ENCODE results near the gene MED31. TPM values are rescaled to one million over a fixed set of nuclear protein-coding genes. Genes with fewer than 3 reads are reported as not detected.

MED31 gene
- total and polyA plus RNA-seq, 2 of the 13 experiments (the other 11 are each of a cell fraction or from before 2014, with no cell fraction given) = 19.0 to 20.9 TPM

DNA sequence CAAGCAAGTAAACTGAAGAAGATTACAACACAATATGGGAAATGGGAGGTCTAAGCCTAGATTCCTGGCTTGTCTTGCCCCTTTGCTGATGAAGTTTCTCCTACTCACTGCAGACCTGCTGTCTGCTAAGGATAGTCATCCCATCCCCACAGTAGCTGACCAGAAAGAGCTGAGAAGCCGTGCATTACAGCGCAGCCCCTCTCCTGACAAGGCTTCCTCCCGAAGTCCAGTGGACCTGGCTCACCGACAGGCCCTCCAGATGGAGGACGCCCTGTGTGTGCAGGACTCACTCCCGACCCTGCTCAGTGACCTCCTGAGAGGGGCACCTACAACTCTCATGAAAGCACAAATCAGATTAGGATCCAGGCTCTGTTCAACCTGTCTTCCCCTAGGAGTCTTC lies 46.3 kb downstream of the MED31 start:
- DNase-seq (ENCODE audit: low spot score) (no peak), ATAC-seq (no peak), FAIRE-seq (no peak)
- no peaks in the 10 kb centered on the region for H4K20me1 ChIP-seq (ENCODE audit: insufficient read depth, low read length)
- H3K9ac ChIP-seq (ENCODE audit: insufficient read depth, low read depth, low read length) = no peak overlapping the region
- no TSS peak for BruUV-seq (replicated peaks)
- no peak overlapping the region for H3K27ac ChIP-seq (ENCODE audit: extremely low read length, insufficient read depth, low read length)
- H3K4me2 ChIP-seq (ENCODE audit: low read depth, low read length) = no peak overlapping the region
- intact Hi-C loops (cut with micrococcal nuclease; ENCODE audit: unreplicated experiment) = no loop called here
- no peak overlapping the region for H2AFZ ChIP-seq (ENCODE audit: low read length)
- peaks cover 24 to 79% of the 10 kb centered on the region in 2 experiments for H3K36me3 ChIP-seq (replicated peaks in 1 of 2; ENCODE audit: control insufficient read depth in 1 of 2, insufficient read depth in 2 of 2, low read length in 2 of 2)
- H3K4me1 ChIP-seq (ENCODE audit: insufficient read depth, low read length) = no peaks in the 10 kb centered on the region
- H3K27me3 ChIP-seq (ENCODE audit: control insufficient read depth in 1 of 2, insufficient read depth in 2 of 2, low read length in 2 of 2) = no peaks in the 10 kb centered on the region
- ChIA-PET POLR2A (no interaction called here), CTCF (ENCODE audit: low intra/inter-chr PET ratio, low total read pairs) (no interaction called here)
- no peaks in the 10 kb centered on the region for H3K9me3 ChIP-seq (ENCODE audit: low read length)
- WGBS (ENCODE audit: low lambda C conversion rate) = no CpG with 5 or more reads among the region's 6 CpGs
- in situ Hi-C loops (cut with HindIII; ENCODE audit: extremely low pct_ligation_motif_present, low pct_unique_long_range_greater_than_20kb) = no loop called here
- H3K4me3 ChIP-seq (replicated peaks in 1 of 3; ENCODE audit: insufficient read depth in 1 of 3, low read depth in 2 of 3, low read length in 3 of 3) = no peak overlapping the region
- H3K79me2 ChIP-seq (ENCODE audit: insufficient read depth, low read length) = no peaks in the 10 kb centered on the region
- TF ChIP-seq ATF7 (IDR thresholded peaks at IDR 0.05) (no peak), ATF7 (CRISPR knock-in tag; IDR thresholded peaks at IDR 0.05) (no peak), ZNF20 (CRISPR knock-in tag; IDR thresholded peaks at IDR 0.05) (no peak), NFKB2 (CRISPR knock-in tag; IDR thresholded peaks at IDR 0.05; ENCODE audit: borderline replicate concordance) (no peak), KMT2B (CRISPR knock-in tag; IDR thresholded peaks at IDR 0.05) (no peak), DR1 (CRISPR knock-in tag; IDR thresholded peaks at IDR 0.05) (no peak), HOXA7 (CRISPR knock-in tag; IDR thresholded peaks at IDR 0.05) (no peak), IKZF1 (IDR thresholded peaks at IDR 0.05) (no peak), ZNF329 (CRISPR knock-in tag; IDR thresholded peaks at IDR 0.05; ENCODE audit: low read depth) (no peak), PCBP2 (optimal IDR thresholded peaks at IDR 0.05; ENCODE audit: low read depth, low read length, poor library complexity, severe bottlenecking) (no peak), TEAD2 (CRISPR knock-in tag; IDR thresholded peaks at IDR 0.05) (no peak), KDM1A (CRISPR knock-in tag; IDR thresholded peaks at IDR 0.05) (no peak), ATM (IDR thresholded peaks at IDR 0.05; ENCODE audit: borderline replicate concordance) (no peak), SALL1 (CRISPR knock-in tag; IDR thresholded peaks at IDR 0.05) (no peak), MAF1 (CRISPR knock-in tag; IDR thresholded peaks at IDR 0.05; ENCODE audit: borderline replicate concordance) (no peak), ZNF224 (CRISPR knock-in tag; IDR thresholded peaks at IDR 0.05) (no peak)
- TF ChIP-seq, protein P1, sequence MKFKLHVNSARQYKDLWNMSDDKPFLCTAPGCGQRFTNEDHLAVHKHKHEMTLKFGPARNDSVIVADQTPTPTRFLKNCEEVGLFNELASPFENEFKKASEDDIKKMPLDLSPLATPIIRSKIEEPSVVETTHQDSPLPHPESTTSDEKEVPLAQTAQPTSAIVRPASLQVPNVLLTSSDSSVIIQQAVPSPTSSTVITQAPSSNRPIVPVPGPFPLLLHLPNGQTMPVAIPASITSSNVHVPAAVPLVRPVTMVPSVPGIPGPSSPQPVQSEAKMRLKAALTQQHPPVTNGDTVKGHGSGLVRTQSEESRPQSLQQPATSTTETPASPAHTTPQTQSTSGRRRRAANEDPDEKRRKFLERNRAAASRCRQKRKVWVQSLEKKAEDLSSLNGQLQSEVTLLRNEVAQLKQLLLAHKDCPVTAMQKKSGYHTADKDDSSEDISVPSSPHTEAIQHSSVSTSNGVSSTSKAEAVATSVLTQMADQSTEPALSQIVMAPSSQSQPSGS (CRISPR knock-in tag; IDR thresholded peaks at IDR 0.05) = no peak
- TF ChIP-seq, protein P2, sequence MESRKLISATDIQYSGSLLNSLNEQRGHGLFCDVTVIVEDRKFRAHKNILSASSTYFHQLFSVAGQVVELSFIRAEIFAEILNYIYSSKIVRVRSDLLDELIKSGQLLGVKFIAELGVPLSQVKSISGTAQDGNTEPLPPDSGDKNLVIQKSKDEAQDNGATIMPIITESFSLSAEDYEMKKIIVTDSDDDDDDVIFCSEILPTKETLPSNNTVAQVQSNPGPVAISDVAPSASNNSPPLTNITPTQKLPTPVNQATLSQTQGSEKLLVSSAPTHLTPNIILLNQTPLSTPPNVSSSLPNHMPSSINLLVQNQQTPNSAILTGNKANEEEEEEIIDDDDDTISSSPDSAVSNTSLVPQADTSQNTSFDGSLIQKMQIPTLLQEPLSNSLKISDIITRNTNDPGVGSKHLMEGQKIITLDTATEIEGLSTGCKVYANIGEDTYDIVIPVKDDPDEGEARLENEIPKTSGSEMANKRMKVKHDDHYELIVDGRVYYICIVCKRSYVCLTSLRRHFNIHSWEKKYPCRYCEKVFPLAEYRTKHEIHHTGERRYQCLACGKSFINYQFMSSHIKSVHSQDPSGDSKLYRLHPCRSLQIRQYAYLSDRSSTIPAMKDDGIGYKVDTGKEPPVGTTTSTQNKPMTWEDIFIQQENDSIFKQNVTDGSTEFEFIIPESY (CRISPR knock-in tag; IDR thresholded peaks at IDR 0.05) = no peak
- TF ChIP-seq, protein P3, sequence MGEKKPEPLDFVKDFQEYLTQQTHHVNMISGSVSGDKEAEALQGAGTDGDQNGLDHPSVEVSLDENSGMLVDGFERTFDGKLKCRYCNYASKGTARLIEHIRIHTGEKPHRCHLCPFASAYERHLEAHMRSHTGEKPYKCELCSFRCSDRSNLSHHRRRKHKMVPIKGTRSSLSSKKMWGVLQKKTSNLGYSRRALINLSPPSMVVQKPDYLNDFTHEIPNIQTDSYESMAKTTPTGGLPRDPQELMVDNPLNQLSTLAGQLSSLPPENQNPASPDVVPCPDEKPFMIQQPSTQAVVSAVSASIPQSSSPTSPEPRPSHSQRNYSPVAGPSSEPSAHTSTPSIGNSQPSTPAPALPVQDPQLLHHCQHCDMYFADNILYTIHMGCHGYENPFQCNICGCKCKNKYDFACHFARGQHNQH (CRISPR knock-in tag; IDR thresholded peaks at IDR 0.05) = no peak

Data from HepG2 (cell line).